Vagina (tissue), 2 donors: ENCODE results near the gene TMEM176B. TPM values are rescaled to one million over a fixed set of nuclear protein-coding genes. Genes with fewer than 3 reads are reported as not detected.
A peak's percentile ranks its signal among the peaks of the same experiment; 100 is the strongest.

ENCODE experiments used
- DNase-seq, 2 donors: peaks; one replicate each; pipeline ENCODE4 v3.0.0-alpha.2; 2017; ENCODE audit errors: extremely low spot score in 2 of 2
- H3K27ac ChIP-seq: fragments of 200-600 bp; sonication (generic); one replicate; pipeline ENCODE4 v1.5.1; 2019
- H3K27me3 ChIP-seq: fragments of 200-600 bp; sonication (generic); one replicate; pipeline ENCODE4 v1.5.1; 2019
- H3K36me3 ChIP-seq, 2 donors: fragments of 200-600 bp; sonication (generic); one replicate each; pipeline ENCODE4 v1.5.1; 2017 to 2019
- H3K4me1 ChIP-seq: fragments of 200-600 bp; sonication (generic); one replicate; pipeline ENCODE4 v1.5.1; 2019
- H3K4me3 ChIP-seq, 2 donors: fragments of 200-600 bp; sonication (generic); 1 replicate in 1 of 2; 2 replicates in 1 of 2; pipeline ENCODE4 v1.5.1; 2016 to 2019
- H3K9me3 ChIP-seq: fragments of 200-600 bp; sonication (generic); one replicate; pipeline ENCODE4 v1.5.1; 2019
- POLR2A ChIP-seq, 2 donors: fragments of 450-650 bp; IDR thresholded peaks; one replicate each; pipeline ENCODE4 v1.6.1; 2017; ENCODE audit warnings: antibody characterized with exemption in 2 of 2, mild to moderate bottlenecking in 2 of 2, moderate library complexity in 2 of 2
- POLR2AphosphoS5 ChIP-seq, 2 donors: sonication (generic); formaldehyde crosslinking; IDR thresholded peaks; one replicate each; pipeline ENCODE4 v1.9.0; 2017; ENCODE audit warnings: antibody characterized with exemption in 2 of 2, mild to moderate bottlenecking in 2 of 2, low read depth in 1 of 2; ENCODE audit not compliant: insufficient read depth in 1 of 2
- intact Hi-C: fragments of 100-400 bp; cut with DNase I; formaldehyde crosslinking; loops from one replicate; pipeline ENCODE4 v1.15.1; 2023
- total RNA-seq: library from RNA; depleted of rRNA; stranded (reverse); fragments of >200 nt; gene quantifications from one replicate; pipeline ENCODE4 v1.2.3, GENCODE V29; 2016
- TF ChIP-seq, protein P1 (sequence below), 3 experiments: fragments of 450-650 bp in 2 of 3; fragments of 200-600 bp in 1 of 3; sonication (generic) in 1 of 3; IDR thresholded peaks; one replicate each; pipeline ENCODE4 v1.5.1; 2017 to 2019; ENCODE audit warnings: antibody characterized with exemption in 3 of 3, mild to moderate bottlenecking in 2 of 3, moderate library complexity in 2 of 3

The TMEM176B gene
- total RNA-seq, 1 donor from 2014 or later = 60.6 TPM

DNA sequence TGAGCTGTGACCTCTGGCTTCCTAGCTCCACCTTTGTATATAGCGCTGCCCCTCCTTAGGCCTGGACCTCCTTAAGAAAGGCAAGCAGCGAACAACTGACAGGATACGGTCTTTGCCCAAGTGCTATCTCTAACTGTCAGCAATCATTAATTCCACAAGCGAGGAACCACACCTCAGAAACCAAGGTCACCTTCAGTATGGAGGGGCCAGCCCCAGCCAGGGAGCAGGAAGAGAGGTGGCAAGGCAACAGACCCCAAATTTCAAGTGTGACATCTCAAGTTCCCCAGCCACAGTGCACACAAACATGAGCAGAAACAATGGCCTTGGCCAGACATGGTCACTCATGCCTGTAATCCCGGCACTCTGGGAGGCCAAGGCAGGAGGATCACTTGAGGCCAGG, 47.4 kb upstream of the TMEM176B start:
- peaks cover 9% of the 10 kb centered on the region for H3K4me1 ChIP-seq
- H3K4me3 ChIP-seq = no peak overlapping the region
- TF ChIP-seq POLR2A (IDR thresholded peaks at IDR 0.05) = no peak
- TF ChIP-seq, protein P1, sequence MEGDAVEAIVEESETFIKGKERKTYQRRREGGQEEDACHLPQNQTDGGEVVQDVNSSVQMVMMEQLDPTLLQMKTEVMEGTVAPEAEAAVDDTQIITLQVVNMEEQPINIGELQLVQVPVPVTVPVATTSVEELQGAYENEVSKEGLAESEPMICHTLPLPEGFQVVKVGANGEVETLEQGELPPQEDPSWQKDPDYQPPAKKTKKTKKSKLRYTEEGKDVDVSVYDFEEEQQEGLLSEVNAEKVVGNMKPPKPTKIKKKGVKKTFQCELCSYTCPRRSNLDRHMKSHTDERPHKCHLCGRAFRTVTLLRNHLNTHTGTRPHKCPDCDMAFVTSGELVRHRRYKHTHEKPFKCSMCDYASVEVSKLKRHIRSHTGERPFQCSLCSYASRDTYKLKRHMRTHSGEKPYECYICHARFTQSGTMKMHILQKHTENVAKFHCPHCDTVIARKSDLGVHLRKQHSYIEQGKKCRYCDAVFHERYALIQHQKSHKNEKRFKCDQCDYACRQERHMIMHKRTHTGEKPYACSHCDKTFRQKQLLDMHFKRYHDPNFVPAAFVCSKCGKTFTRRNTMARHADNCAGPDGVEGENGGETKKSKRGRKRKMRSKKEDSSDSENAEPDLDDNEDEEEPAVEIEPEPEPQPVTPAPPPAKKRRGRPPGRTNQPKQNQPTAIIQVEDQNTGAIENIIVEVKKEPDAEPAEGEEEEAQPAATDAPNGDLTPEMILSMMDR (IDR thresholded peaks at IDR 0.05) = no peak
- TF ChIP-seq POLR2AphosphoS5 (IDR thresholded peaks at IDR 0.05; ENCODE audit: insufficient read depth in 1 of 2, low read depth in 1 of 2) = no peak
- no peaks in the 10 kb centered on the region for H3K27me3 ChIP-seq
- intact Hi-C loops = loop anchor here (5.0 kb wide), 1 partner anchor 495 kb away; no protein-coding TSS in a partner anchor
- no peaks in the 10 kb centered on the region for H3K9me3 ChIP-seq
- H3K36me3 ChIP-seq = no peaks in the 10 kb centered on the region
- no peak overlapping the region for H3K27ac ChIP-seq
- peak; percentile 58 to 70 for DNase-seq

DNA sequence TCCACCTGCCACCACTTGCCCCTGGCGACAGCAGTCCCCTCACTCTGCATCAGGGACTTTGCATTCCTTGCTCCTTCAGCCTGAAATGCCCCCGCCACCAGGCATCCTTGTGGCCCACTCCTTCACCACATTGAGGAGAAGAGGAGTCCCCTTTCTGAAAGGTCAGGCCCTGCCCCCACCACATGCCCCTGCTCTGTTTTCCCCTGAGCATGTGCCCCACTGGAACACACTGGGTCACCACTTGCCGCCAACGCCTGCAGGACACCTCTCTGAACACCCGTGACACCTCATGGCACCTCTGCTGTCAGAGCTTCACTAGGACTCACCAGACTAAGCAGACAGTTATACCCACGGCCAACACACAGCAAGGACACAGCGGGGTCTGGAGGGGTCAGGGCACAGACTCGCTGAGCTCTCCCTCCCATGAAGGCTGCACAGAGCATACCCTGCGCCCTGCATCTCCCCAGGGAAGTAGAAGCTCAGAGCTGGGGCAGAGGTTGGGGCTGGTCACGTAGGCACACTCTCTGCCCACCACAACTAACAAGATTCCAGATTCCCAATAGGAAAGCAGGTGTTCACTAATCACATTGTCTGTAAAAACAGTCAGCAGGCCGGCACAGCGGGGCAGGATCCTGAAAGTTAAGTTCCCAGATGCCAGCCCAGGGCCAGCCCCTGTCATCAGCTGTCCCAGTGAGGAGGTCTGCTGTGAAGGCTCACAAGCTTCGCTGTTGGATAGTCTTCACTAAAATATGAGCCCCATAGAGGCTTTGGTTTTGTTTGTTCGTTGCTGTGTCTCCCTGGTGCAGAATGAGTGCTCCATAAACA, 46.3 kb upstream of the TMEM176B start:
- peak; percentile 49 to 74 for DNase-seq
- H3K36me3 ChIP-seq = no peaks in the 10 kb centered on the region
- intact Hi-C loops = loop anchor here (5.0 kb wide), 1 partner anchor 494 kb away; no protein-coding TSS in a partner anchor

DNA sequence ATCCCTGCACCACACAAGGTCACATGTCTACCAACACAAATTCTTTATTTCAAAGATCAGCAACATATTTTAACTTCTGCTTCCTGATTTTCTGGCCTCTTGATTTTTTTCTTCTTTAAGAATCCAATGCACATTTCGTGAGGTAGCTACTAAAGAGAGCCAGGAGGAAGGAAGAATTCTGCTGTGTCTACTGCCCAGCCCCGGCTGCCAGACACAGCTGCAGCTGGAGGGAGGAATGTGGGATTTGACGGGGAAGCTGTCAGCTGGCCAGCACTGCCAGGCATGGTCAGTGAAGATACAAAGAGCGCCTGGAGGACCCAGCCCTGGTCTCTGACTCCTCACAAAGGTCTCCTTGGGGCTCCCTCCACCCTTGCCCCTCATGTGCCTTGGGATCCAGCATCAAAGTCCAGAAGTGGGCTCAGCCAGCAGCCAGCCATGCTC, 45.3 kb upstream of the TMEM176B start:
- intact Hi-C loops = loop anchor here (5.0 kb wide), 1 partner anchor 493 kb away; no protein-coding TSS in a partner anchor
- TF ChIP-seq POLR2A (IDR thresholded peaks at IDR 0.05) (no peak), POLR2AphosphoS5 (IDR thresholded peaks at IDR 0.05; ENCODE audit: insufficient read depth in 1 of 2, low read depth in 1 of 2) (no peak)
- TF ChIP-seq, protein P1 (IDR thresholded peaks at IDR 0.05) = no peak
- peak; percentile 44 to 70 for DNase-seq
- H3K27ac ChIP-seq = no peak overlapping the region
- H3K4me1 ChIP-seq = peaks cover 9% of the 10 kb centered on the region
- no peaks in the 10 kb centered on the region for H3K27me3 ChIP-seq
- H3K4me3 ChIP-seq = no peak overlapping the region
- H3K9me3 ChIP-seq = no peaks in the 10 kb centered on the region
- H3K36me3 ChIP-seq = no peaks in the 10 kb centered on the region

More for the DNA sequence above, 46.3 kb upstream of the TMEM176B start:
- TF ChIP-seq POLR2A (IDR thresholded peaks at IDR 0.05) (no peak), POLR2AphosphoS5 (IDR thresholded peaks at IDR 0.05; ENCODE audit: insufficient read depth in 1 of 2, low read depth in 1 of 2) (no peak)
- TF ChIP-seq, protein P1 (IDR thresholded peaks at IDR 0.05) = no peak
- Histone ChIP-seq H3K9me3 (no peaks in the 10 kb centered on the region), H3K27ac (peak overlapping the region; percentile 13), H3K27me3 (no peaks in the 10 kb centered on the region), H3K4me1 (peaks cover 9% of the 10 kb centered on the region), H3K4me3 (no peak overlapping the region)

DNA sequence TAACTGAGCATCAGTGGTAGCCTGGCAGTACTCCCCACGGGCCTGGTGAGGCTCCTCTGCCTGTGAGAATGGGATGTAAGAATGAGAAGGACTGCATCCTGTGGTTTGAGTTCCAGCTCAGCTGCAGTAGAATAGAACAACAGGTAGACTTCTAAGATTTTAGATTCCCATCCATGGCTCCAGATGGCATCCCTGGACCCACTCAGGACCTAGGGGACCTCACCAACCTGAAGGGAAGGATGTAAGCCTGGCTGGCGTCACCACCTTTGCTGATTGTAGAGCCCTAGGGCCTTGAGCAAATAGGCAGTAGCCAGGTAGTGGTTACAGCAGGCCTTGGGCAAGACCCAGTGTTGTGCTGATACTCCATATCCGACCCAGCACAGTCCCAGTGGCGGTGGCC, 42.6 kb upstream of the TMEM176B start:
- H3K36me3 ChIP-seq = no peaks in the 10 kb centered on the region
- no peaks in the 10 kb centered on the region for H3K27me3 ChIP-seq
- DNase-seq = peak in 1 of 2 donors; percentile 65
- TF ChIP-seq POLR2A (IDR thresholded peaks at IDR 0.05) (no peak), POLR2AphosphoS5 (IDR thresholded peaks at IDR 0.05; ENCODE audit: insufficient read depth in 1 of 2, low read depth in 1 of 2) (no peak)
- TF ChIP-seq, protein P1 (IDR thresholded peaks at IDR 0.05) = no peak
- intact Hi-C loops = no loop called here
- H3K27ac ChIP-seq = no peak overlapping the region
- H3K4me3 ChIP-seq = no peak overlapping the region
- no peaks in the 10 kb centered on the region for H3K9me3 ChIP-seq
- peaks cover 9% of the 10 kb centered on the region for H3K4me1 ChIP-seq

DNA sequence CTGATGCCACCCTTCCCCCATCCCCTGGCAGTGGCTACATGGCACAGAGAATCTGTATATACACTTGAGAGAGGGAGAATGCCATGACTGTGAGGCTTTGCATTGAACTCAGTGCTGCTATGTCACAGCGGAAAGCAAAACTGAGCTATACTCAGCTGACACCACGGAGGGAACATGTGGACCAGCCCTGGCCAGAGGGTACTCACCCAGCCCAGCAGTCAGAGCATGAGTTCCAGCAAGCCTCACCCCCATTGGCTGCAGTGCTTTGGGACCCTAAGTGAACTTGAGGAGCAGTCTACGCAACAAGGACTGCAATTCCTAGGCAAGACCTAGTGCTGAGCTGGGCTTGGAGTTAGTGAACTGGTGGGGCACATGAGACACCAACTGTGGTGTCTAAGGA, 41.9 kb upstream of the TMEM176B start:
- H3K9me3 ChIP-seq = no peaks in the 10 kb centered on the region
- H3K27me3 ChIP-seq = no peaks in the 10 kb centered on the region
- peaks cover 9% of the 10 kb centered on the region for H3K4me1 ChIP-seq
- H3K4me3 ChIP-seq = no peak overlapping the region
- no peak overlapping the region for H3K27ac ChIP-seq
- TF ChIP-seq POLR2AphosphoS5 (IDR thresholded peaks at IDR 0.05; ENCODE audit: insufficient read depth in 1 of 2, low read depth in 1 of 2) (no peak), POLR2A (IDR thresholded peaks at IDR 0.05) (no peak)
- TF ChIP-seq, protein P1 (IDR thresholded peaks at IDR 0.05) = no peak
- H3K36me3 ChIP-seq = no peaks in the 10 kb centered on the region
- intact Hi-C loops = no loop called here
- DNase-seq = peak in 1 of 2 donors; percentile 56
